HepG2 (cell line): Measurements from ENCODE around the gene PSG2.

ENCODE experiments used
- KAT2B ChIP-seq: fragments of 150-350 bp; IDR thresholded peaks from 2 replicates; pipeline ENCODE4 v1.6.1; 2014; ENCODE audit warnings: low read depth, low read length, borderline replicate concordance
- RNF2 ChIP-seq: fragments of 450-650 bp; conservative IDR thresholded peaks from 2 replicates; pipeline ENCODE4 v1.6.1; 2016; ENCODE audit warnings: low read depth
- SP1 ChIP-seq, 2 experiments: fragments of 450-650 bp in 1 of 2; sonication (generic) in 1 of 2; formaldehyde crosslinking in 1 of 2; IDR thresholded peaks; 2 replicates each; pipeline versions ENCODE4 v1.4.0 to v1.6.1; 2016 to 2020; ENCODE audit warnings: missing genetic modification reagents in 1 of 2
- TF ChIP-seq, protein P1 (sequence below): sonication (generic); formaldehyde crosslinking; IDR thresholded peaks from 2 replicates; pipeline ENCODE4 v1.5.0; 2020; ENCODE audit warnings: mild to moderate bottlenecking, missing genetic modification reagents, moderate library complexity
- TF ChIP-seq, protein P2 (sequence below): sonication (generic); formaldehyde crosslinking; IDR thresholded peaks from 2 replicates; pipeline ENCODE4 v1.4.0; 2020; ENCODE audit warnings: missing genetic modification reagents

DNA sequence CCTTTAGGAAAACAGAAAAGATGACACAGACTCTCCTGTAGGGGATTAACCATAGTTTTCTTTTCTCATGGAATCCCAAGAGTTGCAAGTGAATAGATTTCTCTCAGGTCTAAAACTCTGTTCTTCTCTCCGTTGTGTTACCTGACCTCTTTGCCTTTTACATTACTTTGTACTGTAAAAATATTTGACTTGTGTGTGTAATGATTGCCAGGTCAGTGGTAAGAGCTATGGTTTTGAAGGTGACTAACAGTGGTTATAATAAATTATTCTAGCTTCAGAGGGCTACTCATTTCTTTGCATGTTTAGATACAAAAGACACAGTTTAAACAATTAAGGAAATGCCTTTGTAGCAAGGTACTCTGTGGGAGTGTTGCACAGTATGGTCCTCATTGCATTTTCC lies 23.0 kb upstream of the PSG2 start:
- no peak for TF ChIP-seq RNF2
- no peak for TF ChIP-seq SP1 (IDR thresholded peaks at IDR 0.05)
- no peak for TF ChIP-seq SP1 (CRISPR knock-in tag; IDR thresholded peaks at IDR 0.05)
- TF ChIP-seq, protein P1, sequence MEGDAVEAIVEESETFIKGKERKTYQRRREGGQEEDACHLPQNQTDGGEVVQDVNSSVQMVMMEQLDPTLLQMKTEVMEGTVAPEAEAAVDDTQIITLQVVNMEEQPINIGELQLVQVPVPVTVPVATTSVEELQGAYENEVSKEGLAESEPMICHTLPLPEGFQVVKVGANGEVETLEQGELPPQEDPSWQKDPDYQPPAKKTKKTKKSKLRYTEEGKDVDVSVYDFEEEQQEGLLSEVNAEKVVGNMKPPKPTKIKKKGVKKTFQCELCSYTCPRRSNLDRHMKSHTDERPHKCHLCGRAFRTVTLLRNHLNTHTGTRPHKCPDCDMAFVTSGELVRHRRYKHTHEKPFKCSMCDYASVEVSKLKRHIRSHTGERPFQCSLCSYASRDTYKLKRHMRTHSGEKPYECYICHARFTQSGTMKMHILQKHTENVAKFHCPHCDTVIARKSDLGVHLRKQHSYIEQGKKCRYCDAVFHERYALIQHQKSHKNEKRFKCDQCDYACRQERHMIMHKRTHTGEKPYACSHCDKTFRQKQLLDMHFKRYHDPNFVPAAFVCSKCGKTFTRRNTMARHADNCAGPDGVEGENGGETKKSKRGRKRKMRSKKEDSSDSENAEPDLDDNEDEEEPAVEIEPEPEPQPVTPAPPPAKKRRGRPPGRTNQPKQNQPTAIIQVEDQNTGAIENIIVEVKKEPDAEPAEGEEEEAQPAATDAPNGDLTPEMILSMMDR (CRISPR knock-in tag): no peak
- TF ChIP-seq KAT2B: no peak
- TF ChIP-seq, protein P2, sequence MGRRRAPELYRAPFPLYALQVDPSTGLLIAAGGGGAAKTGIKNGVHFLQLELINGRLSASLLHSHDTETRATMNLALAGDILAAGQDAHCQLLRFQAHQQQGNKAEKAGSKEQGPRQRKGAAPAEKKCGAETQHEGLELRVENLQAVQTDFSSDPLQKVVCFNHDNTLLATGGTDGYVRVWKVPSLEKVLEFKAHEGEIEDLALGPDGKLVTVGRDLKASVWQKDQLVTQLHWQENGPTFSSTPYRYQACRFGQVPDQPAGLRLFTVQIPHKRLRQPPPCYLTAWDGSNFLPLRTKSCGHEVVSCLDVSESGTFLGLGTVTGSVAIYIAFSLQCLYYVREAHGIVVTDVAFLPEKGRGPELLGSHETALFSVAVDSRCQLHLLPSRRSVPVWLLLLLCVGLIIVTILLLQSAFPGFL (CRISPR knock-in tag): no peak
